NK-92 (cell line): ENCODE results near the gene NSMF.
"Not testable (repeated sequence)": the region's sequence is repeated elsewhere in the genome, so short reads cannot be mapped to it uniquely, and the experiment has no call there.

Experiments
- DNase-seq: peaks from one replicate; lab custom pipeline; 2025; ENCODE audit not compliant: unreplicated experiment; lab: John Stamatoyannopoulos, UW

NSMF gene

DNA sequence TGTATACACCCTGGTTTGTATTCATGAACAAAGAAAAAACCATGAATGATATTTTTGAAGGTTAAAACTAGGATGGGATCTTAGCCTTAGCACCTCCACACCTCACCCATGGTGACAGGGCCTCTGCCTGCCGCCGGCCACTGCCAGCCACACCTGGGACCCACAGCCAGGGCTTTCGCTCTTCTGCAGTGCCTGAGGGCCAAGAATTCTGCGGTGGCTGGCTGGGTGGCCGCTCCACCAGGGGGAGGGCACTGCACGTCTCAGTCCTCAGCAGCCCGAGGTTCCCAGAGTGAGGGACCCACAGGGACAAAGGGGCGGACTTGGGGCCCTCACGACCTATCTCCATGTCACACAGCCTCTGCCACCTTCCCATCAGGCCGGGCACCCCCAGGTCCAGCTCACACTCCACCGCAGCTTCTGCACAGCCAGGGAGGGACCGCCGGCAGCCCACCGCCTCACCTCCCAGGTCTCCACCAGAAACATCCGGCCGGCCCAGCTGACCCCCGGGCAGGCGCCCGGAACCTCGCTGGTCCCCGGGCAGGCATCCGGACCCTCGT, 43.0 kb downstream of the NSMF start:
- DNase-seq: no peak

- no peak for DNase-seq
Observed at GRCh38 chr9:137415451-137415850, 43.7 kb downstream of the NSMF start.

DNA sequence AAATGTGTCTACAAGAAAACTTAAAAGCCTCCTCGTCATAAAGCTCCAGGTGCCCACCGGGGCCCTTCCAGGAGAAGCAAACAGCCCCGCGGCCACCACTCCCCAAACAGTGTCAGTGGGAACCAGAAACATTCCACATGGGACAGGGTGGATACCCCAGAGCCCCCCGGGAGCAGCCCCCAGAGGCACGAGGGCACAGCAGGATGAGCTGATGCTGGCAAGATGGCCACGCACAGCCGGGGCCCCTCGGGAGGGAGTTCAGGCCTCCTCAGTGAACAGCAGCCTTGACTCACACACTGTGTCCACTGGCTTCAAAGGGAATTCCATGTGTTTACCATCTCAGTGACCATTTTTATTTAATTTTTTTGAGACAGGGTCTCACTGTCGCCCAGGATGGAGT, 46.7 kb downstream of the NSMF start:
- DNase-seq: no peak

- no peak for DNase-seq
Observed at GRCh38 chr9:137411645-137412380, 47.3 kb downstream of the NSMF start.

GRCh38 chr9:137411260-137411644, 47.9 kb downstream of the NSMF start:
- DNase-seq: no peak

- no peak for DNase-seq
Observed at GRCh38 chr9:137410891-137411249, 48.3 kb downstream of the NSMF start.

- not testable (repeated sequence) for DNase-seq
Observed at GRCh38 chr9:137410236-137410890, 48.8 kb downstream of the NSMF start.

GRCh38 chr9:137409515-137409914, 49.6 kb downstream of the NSMF start:
- no peak for DNase-seq

DNA sequence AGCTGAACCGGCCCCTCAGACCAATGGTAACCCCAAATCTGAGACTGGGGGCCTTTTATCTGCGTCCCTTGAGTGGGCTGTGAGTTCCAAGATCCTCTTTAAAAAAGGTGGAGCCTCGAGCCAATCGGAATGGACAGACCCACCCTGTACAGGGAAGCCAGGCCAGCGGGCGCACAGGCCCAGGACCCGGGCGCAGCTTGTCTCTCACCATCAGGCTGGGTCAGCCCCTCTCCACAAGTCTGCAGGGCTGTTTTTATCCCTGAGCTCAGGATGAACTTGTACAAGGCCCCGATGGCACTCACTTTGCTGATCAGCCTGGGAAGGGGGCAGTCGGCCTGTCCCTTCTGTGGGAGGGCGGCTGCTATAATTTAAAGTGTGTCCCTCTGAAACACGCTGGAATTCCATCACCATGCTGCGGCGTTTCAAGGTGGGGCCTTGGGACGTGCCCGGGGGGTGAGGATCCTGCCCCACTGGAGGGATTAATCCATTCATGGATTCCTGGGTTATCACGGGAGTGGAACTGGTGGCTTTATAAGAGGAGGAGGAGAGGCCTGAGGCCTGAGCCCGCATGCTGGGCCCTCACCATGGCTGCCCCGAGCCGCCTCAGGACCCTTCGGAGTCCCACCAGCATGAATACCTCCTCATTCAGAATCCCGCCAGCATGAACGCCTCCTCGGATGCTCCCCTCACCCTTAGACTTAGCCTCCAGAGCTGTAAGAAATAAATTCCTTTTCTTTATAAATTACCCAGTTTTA, 50.3 kb downstream of the NSMF start:
- DNase-seq: no peak

GRCh38 chr9:137407590-137408300, 51.4 kb downstream of the NSMF start:
- DNase-seq: no peak

- DNase-seq: no peak
Observed at GRCh38 chr9:137406876-137407589, 52.1 kb downstream of the NSMF start.

DNA sequence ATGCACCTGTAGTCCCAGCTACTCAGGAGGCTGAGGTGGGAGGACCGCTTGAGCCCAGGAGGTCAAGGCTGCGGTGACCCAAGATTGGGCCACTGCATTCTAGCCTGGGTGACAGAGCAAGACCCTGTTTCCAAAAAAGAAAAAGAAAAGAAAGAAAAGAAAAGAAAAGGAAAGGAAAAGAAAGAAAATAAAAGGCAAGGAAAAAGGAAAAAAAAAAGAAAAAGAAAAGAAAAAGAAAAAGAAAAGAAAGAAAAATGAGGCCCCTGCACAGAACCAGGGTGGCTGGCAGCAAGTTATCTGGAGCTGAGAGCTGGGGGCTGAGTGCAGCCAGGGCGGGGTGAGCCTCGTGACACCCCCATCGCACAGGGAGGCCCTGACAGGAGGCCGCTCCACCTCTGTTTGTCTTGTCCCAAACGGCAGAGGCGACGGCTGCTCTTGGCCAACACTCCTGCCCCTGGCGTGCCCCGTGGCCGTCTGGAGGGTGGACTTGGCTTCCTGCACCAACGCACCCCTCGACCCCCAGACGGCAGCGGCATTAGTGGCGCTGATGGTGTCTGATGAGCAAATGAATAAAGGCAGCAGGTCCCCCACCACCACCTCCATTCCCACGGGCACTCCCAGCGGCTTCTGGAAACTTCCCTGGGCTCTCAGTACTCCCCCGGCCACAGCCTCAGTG, 52.9 kb downstream of the NSMF start:
- DNase-seq: no peak

DNA sequence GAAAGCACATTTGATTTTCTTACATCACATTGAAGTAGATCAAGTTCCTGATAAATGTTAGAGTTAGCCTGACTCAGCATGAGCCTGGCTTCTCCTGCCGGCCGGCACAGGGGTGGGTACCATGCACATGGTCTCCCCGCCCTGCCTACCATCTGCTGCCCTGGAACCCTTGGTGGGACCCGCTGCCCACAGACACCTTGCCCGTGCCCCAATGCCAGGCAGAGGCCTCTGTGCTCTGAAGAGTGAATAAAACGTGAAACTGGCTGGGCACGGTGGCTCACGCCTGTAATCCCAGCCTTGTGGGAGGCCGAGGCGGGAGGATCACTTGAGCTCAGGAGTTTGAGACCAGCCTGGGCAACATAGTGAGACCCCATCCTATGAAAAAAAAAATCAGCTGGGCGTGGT, 53.5 kb downstream of the NSMF start:
- no peak for DNase-seq

DNA sequence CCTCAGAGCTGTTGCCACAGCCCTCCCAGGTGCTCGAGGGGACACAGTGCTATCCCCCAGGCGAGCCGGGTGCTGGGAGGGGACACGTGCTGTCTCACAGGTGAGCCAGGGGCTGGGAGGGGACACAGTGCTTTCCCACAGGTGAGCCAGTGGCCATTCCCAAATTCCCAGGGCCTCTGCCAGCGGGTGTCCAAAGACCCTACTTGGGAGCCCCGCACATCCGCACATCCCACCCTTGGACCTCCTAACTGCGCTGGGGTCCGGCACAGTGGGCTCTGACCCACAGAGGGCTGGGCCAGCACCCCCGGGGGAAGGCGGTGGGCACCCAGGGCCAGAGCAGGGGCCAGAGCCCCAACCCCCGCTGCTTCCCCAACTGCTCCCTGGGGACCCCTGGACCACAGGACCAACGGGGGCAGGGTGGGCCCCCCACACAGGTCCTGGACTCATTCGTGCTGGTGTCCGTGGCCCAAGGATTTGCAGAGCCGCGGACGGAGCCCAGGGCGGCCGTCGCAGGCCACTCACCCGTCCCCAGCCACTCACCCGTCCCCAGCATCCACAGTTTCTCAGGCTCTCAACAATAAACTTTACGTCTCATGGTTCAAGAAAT, 54.1 kb downstream of the NSMF start:
- no peak for DNase-seq

GRCh38 chr9:137403269-137403668, 55.9 kb downstream of the NSMF start:
- no peak for DNase-seq

- DNase-seq: no peak
Observed at GRCh38 chr9:137402746-137403145, 56.4 kb downstream of the NSMF start.

- no peak for DNase-seq
Observed at GRCh38 chr9:137398561-137399468, 60.3 kb downstream of the NSMF start.

DNA sequence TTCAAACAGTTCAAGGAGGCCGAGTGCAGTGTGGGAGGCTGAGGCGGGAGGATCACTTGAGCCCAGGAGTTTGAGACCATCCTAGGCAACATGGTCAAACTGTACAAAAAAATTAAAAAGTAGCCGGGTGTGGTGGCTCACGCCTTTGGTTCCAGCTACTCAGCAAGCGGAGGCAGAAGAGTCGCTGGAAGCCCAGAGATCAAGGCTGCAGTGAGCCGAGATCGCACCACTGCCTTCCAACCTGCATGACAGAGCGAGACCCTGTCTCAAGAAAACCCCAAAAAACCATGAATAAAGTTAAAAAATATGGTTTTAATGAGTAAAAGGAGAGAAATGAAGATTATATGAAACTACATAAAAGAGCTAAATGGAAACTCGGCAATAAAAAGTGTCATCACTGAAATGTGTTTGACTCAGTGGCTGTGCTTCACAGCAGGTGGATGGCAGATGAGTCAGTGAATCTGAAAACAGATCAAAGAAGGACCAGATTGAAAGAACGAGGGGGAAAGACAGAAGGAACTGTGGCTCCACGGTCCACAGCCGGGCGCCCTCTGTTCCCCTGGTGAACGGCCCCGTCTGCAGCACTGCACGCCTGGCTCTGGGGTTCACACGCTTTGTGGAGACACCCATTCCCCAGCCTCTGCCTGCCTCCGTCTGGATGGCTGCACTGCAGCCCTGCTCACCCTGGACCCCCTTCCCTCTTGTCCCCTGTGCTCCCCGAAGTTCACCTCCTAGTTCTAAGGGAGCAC, 61.3 kb downstream of the NSMF start:
- no peak for DNase-seq
